Measurements from ENCODE around the gene RIMS4.

RIMS4 gene

GRCh38 chr20:44703183-44703925, 107.0 kb downstream of the RIMS4 start:
- Histone ChIP-seq H3K4me2 (ENCODE audit: low read length) (no peak overlapping the region), H3K36me3 (ENCODE audit: control insufficient read depth, low read length) (no peaks in the 10 kb centered on the region), H3F3A (ENCODE audit: control insufficient read depth, insufficient read depth) (no peaks in the 10 kb centered on the region), H3K4me1 (ENCODE audit: control insufficient read depth, low read length) (peaks cover 20% of the 10 kb centered on the region), H3K9me3 (ENCODE audit: control insufficient read depth, insufficient read depth, low read length) (no peaks in the 10 kb centered on the region), H3K79me2 (ENCODE audit: control insufficient read depth, low read length) (no peaks in the 10 kb centered on the region), H3K4me3 (ENCODE audit: low read length) (no peak overlapping the region), H3K9me2 (replicated peaks; ENCODE audit: control insufficient read depth, low read length) (no peaks in the 10 kb centered on the region), H4K20me1 (ENCODE audit: control insufficient read depth, insufficient read depth, low read depth, low read length) (no peaks in the 10 kb centered on the region), H3K27me3 (ENCODE audit: control insufficient read depth, low read length) (no peaks in the 10 kb centered on the region), H3K27ac (ENCODE audit: low read depth, low read length) (no peak overlapping the region)
- TF ChIP-seq CTCF (IDR thresholded peaks at IDR 0.05; ENCODE audit: low read depth, low read length, poor library complexity, severe bottlenecking) (no peak), EZH2phosphoT487 (IDR thresholded peaks at IDR 0.05; ENCODE audit: borderline replicate concordance, low read length) (no peak)

GRCh38 chr20:44702776-44703175, 107.6 kb downstream of the RIMS4 start:
- H3K27me3 ChIP-seq (ENCODE audit: control insufficient read depth, low read length) = no peaks in the 10 kb centered on the region
- TF ChIP-seq CTCF (IDR thresholded peaks at IDR 0.05; ENCODE audit: low read depth, low read length, poor library complexity, severe bottlenecking) = no peak
- no peak for TF ChIP-seq EZH2phosphoT487 (IDR thresholded peaks at IDR 0.05; ENCODE audit: borderline replicate concordance, low read length)
- no peak overlapping the region for H3K4me2 ChIP-seq (ENCODE audit: low read length)
- H3K79me2 ChIP-seq (ENCODE audit: control insufficient read depth, low read length) = no peaks in the 10 kb centered on the region
- H3K4me1 ChIP-seq (ENCODE audit: control insufficient read depth, low read length) = peaks cover 22% of the 10 kb centered on the region
- no peaks in the 10 kb centered on the region for H3K9me3 ChIP-seq (ENCODE audit: control insufficient read depth, insufficient read depth, low read length)
- H3K4me3 ChIP-seq (ENCODE audit: low read length) = no peak overlapping the region
- H3K36me3 ChIP-seq (ENCODE audit: control insufficient read depth, low read length) = no peaks in the 10 kb centered on the region
- no peaks in the 10 kb centered on the region for H3K9me2 ChIP-seq (replicated peaks; ENCODE audit: control insufficient read depth, low read length)
- H3F3A ChIP-seq (ENCODE audit: control insufficient read depth, insufficient read depth) = no peaks in the 10 kb centered on the region
- H3K27ac ChIP-seq (ENCODE audit: low read depth, low read length) = no peak overlapping the region
- H4K20me1 ChIP-seq (ENCODE audit: control insufficient read depth, insufficient read depth, low read depth, low read length) = no peaks in the 10 kb centered on the region

GRCh38 chr20:44701858-44702256, 108.5 kb downstream of the RIMS4 start:
- Histone ChIP-seq H3K36me3 (ENCODE audit: control insufficient read depth, low read length) (no peaks in the 10 kb centered on the region), H3K79me2 (ENCODE audit: control insufficient read depth, low read length) (no peaks in the 10 kb centered on the region), H4K20me1 (ENCODE audit: control insufficient read depth, insufficient read depth, low read depth, low read length) (no peaks in the 10 kb centered on the region), H3K4me3 (ENCODE audit: low read length) (no peak overlapping the region), H3K4me1 (ENCODE audit: control insufficient read depth, low read length) (peaks cover 22% of the 10 kb centered on the region), H3F3A (ENCODE audit: control insufficient read depth, insufficient read depth) (no peaks in the 10 kb centered on the region), H3K9me2 (replicated peaks; ENCODE audit: control insufficient read depth, low read length) (no peaks in the 10 kb centered on the region), H3K9me3 (ENCODE audit: control insufficient read depth, insufficient read depth, low read length) (no peaks in the 10 kb centered on the region), H3K4me2 (ENCODE audit: low read length) (no peak overlapping the region), H3K27ac (ENCODE audit: low read depth, low read length) (no peak overlapping the region), H3K27me3 (ENCODE audit: control insufficient read depth, low read length) (no peaks in the 10 kb centered on the region)
- TF ChIP-seq CTCF (IDR thresholded peaks at IDR 0.05; ENCODE audit: low read depth, low read length, poor library complexity, severe bottlenecking) = no peak

All from DOHH2 (cell line).